DMS114 treated with DMSO at 0.1 percent for 48 hours (cell line): Measurements from ENCODE around the gene APOBEC3B.
A peak's percentile ranks its signal among the peaks of the same experiment; 100 is the strongest.
"Not testable (repeated sequence)": the region's sequence is repeated elsewhere in the genome, so short reads cannot be mapped to it uniquely, and the experiment has no call there.

Experiments
- DNase-seq: peaks from one replicate; lab custom pipeline; 2025; ENCODE audit not compliant: unreplicated experiment; lab: John Stamatoyannopoulos, UW

Gene APOBEC3B

GRCh38 chr22:38987171-38987895, 5.2 kb downstream of the APOBEC3B start:
- no peak for DNase-seq

DNA sequence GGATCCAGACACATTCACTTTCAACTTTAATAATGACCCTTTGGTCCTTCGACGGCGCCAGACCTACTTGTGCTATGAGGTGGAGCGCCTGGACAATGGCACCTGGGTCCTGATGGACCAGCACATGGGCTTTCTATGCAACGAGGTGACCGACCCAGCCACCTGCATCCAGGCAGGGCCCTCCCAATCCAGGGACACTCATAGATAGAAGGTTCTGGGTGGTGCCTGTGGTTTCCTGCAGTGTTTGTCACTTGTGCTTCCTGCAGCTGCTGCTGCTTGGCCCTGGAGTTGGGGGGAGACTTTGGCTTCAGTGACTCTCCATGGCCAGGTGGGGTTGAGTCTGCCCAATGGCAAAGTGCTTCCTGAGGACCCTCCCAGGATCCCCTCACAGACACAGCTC, 7.3 kb downstream of the APOBEC3B start:
- DNase-seq: no peak

GRCh38 chr22:38992871-38993371, 10.8 kb downstream of the APOBEC3B start:
- DNase-seq: not testable (repeated sequence)

DNA sequence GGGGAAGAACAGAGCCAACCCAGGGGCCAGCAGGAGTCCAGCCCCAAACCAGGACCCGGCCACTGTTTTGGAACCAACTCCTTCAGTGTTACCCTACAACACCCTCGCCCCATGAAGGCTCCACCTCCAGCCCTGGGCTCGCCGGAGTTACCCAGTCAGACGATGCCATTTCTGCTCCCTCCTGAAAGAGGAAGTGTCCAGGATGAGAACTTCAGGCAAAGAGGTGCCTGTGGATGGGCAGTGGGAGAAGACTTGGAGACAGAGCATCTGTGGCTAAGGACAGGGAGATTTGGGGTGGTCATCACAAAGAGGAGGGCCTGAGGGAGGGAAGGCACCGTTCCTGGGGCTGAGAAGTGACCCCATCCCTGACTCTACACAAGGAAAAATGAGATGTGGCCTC, 14.0 kb downstream of the APOBEC3B start:
- DNase-seq: no peak

GRCh38 chr22:38997518-38997917, 15.4 kb downstream of the APOBEC3B start:
- no peak for DNase-seq

DNA sequence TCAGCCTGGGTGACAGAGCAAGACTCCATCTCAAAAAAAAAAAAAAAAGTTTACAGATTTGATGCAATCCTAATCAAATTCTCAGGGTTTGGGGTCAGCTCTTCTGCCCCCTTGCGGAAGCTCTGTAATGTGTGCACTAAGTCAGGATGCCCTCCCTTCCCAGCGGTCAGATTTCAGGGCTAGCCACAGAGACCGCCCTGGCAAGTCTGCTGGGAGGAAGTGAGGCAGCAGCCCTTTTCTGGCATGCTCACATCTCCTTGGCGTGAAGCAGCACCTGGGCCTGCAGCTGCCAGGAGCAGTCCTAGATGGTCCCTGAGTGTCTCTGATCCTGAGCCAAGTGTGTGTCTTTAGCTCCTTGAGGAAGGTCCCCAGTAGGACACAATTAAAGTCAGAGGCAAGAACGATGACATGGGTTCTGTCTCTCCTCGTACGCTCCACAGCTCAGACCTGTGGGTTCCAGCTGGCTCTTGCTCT, 21.1 kb downstream of the APOBEC3B start:
- peak; percentile 50 for DNase-seq

- DNase-seq: no peak
Measured at GRCh38 chr22:39007177-39007576, 25.0 kb downstream of the APOBEC3B start.

- not testable (repeated sequence) for DNase-seq
Measured at GRCh38 chr22:39008271-39008850, 26.2 kb downstream of the APOBEC3B start.

- DNase-seq: no peak
Measured at GRCh38 chr22:39010946-39011345, 28.8 kb downstream of the APOBEC3B start.

- no peak for DNase-seq
Measured at GRCh38 chr22:39012533-39013511, 30.7 kb downstream of the APOBEC3B start.

DNA sequence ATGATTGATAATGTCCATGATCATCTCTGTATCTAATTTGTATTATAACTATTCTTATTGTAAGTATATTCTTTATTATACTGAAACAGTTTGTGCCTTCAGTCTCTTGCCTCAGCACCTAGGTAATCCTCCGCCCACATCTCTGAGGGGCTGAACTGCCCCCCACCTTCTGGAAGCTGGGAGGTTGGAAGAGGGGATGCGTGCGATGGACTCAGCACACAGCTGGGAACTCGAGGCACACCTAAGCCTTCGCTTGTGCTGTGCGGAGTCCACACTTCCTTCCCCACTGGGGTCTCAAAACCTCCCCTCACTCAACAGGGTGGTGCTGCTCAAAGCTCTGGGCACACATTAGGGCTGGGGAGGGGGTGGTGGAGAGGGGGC, 31.4 kb downstream of the APOBEC3B start:
- not testable (repeated sequence) for DNase-seq

- no peak for DNase-seq
Measured at GRCh38 chr22:39013942-39014722, 32.0 kb downstream of the APOBEC3B start, which contains the start of gene APOBEC3C. Gene APOBEC3C (plus strand): TSS chr22:39014257. CDS start chr22:39014363, 106 bp downstream.

- DNase-seq: not testable (repeated sequence)
Measured at GRCh38 chr22:39014723-39015121, 32.6 kb downstream of the APOBEC3B start.

DNA sequence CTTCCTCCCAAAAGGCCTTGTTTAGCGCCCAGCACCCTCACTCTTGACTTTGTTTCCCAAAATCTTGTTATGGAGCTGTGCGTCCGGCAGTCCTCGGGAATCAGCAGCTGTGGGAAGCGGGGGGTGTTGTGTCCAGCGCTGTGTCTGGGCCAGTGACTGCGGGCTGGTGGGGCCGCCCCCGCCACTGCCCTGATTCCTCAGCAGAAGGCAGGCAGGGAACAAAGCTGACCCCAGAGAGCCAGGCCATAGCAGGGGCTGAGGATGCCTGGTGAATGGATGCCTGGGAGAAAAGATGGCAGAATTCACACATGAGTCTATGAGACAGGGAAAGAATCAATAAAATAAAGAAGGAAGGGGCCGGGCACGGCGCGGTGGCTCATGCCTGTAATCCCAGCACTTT, 34.4 kb downstream of the APOBEC3B start:
- no peak for DNase-seq

DNA sequence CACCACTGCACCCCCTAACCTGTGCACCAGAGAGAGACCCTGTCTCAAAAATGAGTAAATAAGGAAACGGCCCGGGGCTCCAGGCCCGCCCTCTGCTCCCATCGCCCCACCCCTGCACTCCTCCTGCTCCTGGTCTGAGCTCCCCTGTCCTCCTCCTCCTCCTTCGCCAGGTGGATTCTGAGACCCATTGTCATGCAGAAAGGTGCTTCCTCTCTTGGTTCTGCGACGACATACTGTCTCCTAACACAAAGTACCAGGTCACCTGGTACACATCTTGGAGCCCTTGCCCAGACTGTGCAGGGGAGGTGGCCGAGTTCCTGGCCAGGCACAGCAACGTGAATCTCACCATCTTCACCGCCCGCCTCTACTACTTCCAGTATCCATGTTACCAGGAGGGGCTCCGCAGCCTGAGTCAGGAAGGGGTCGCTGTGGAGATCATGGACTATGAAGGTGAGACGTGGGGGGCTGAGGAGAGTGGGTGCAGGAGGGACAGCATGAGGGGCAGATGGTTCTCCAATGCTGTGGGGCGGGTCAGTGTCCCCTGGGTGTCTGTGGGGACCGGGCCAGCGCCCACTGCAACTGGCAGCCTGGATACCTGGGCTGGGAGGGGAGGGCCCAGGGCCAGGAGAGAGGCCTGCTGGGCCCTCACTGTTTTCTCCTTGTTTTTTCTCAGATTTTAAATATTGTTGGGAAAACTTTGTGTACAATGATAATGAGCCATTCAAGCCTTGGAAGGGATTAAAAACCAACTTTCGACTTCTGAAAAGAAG, 35.6 kb downstream of the APOBEC3B start:
- DNase-seq: no peak

GRCh38 chr22:39020021-39020651, 38.0 kb downstream of the APOBEC3B start:
- not testable (repeated sequence) for DNase-seq

- no peak for DNase-seq
Measured at GRCh38 chr22:39021552-39022250, 39.6 kb downstream of the APOBEC3B start.

- DNase-seq: no peak
Measured at GRCh38 chr22:39024519-39025308, 42.6 kb downstream of the APOBEC3B start.
